Right lobe of liver (tissue), 6 donors: ENCODE measurements around the gene CXCR6. TPM values are rescaled to one million over a fixed set of nuclear protein-coding genes. Genes with fewer than 3 reads are reported as not detected.
A peak's percentile ranks its signal among the peaks of the same experiment; 100 is the strongest.

ENCODE experiments used
- ATAC-seq, 4 donors: fragments of 200-7000 bp; cut with Tn5 transposase; one replicate each; pipeline ENCODE4 v1.9.1; 2020; ENCODE audit warnings: mild to moderate bottlenecking in 4 of 4, moderate library complexity in 4 of 4
- DNase-seq, 3 donors: peaks; one replicate each; pipeline ENCODE4 v3.0.0-alpha.2; 2020
- H3K27ac ChIP-seq, 3 donors: fragments of 200-600 bp; one replicate each; pipeline ENCODE4 v1.8.0; 2022
- H3K27me3 ChIP-seq, 2 donors: fragments of 200-600 bp; one replicate each; pipeline ENCODE4 v1.8.0; 2022
- H3K36me3 ChIP-seq, 4 donors: fragments of 200-600 bp; sonication (generic) in 1 of 4; one replicate each; pipeline versions ENCODE4 v1.5.1 to v1.8.0; 2017 to 2022; ENCODE audit warnings: control low read depth in 1 of 4
- H3K4me1 ChIP-seq, 4 donors: fragments of 200-600 bp; sonication (generic) in 1 of 4; one replicate each; pipeline versions ENCODE4 v1.5.1 to v1.8.0; 2017 to 2022; ENCODE audit warnings: control low read depth in 1 of 4
- H3K4me3 ChIP-seq, 3 donors: fragments of 200-600 bp; one replicate each; pipeline ENCODE4 v1.8.0; 2022
- H3K9me3 ChIP-seq, 4 donors: fragments of 200-600 bp; sonication (generic) in 1 of 4; one replicate each; pipeline versions ENCODE4 v1.5.1 to v1.8.0; 2017 to 2022; ENCODE audit warnings: control low read depth in 1 of 4
- CTCF ChIP-seq, 4 donors: fragments of 200-600 bp in 3 of 4; fragments of 450-650 bp in 1 of 4; IDR thresholded peaks; one replicate each; pipeline versions ENCODE4 v1.5.1 to v1.8.0; 2016 to 2022; ENCODE audit warnings: antibody characterized with exemption in 4 of 4, mild to moderate bottlenecking in 2 of 4
- POLR2A ChIP-seq: fragments of 450-650 bp; IDR thresholded peaks from one replicate; pipeline ENCODE4 v1.6.1; 2017; ENCODE audit warnings: antibody characterized with exemption, mild to moderate bottlenecking
- WGBS: methylation state at CpG from one replicate; pipeline ENCODE4 v1.1.6; 2018; ENCODE audit warnings: low coverage, low lambda C conversion rate; ENCODE audit not compliant: insufficient coverage; ENCODE audit errors: missing lambda C conversion rate; 5-methylcytosine and 5-hydroxymethylcytosine counted together
- intact Hi-C, 2 donors: fragments of 100-400 bp; cut with DNase I; formaldehyde crosslinking; loops; one replicate each; pipeline versions ENCODE4 v1.11.2 to v1.14.1; 2022
- total RNA-seq, 6 experiments: library from RNA; depleted of rRNA in 2 of 6; stranded (reverse); fragments of >200 nt in 2 of 6; fragmentation: NEBNext Ultra II Directional in 3 of 6; extraction: Animal tissue kit (Norgen Biotek cat#: 25700) in 3 of 6; gene quantifications; one replicate each; pipeline versions ENCODE4 v1.1.0 to v1.2.4, GENCODE V29; 2016 to 2023
- donor health status: DM: no; HTN: yes; CAD: no.
- donor health status: DM: no; HTN: no; CAD: no.
- donor health status: DM: no; HTN: no; CAD: no.
- donor health status: DM: no; HTN: yes; CAD: no.
- donor health status: DM: no; HTN: yes; CAD: no.

The CXCR6 gene
- total RNA-seq, 6 experiments from 2014 or later: 0.37 to 1.4 (median 0.76) TPM; not detected in 1

DNA sequence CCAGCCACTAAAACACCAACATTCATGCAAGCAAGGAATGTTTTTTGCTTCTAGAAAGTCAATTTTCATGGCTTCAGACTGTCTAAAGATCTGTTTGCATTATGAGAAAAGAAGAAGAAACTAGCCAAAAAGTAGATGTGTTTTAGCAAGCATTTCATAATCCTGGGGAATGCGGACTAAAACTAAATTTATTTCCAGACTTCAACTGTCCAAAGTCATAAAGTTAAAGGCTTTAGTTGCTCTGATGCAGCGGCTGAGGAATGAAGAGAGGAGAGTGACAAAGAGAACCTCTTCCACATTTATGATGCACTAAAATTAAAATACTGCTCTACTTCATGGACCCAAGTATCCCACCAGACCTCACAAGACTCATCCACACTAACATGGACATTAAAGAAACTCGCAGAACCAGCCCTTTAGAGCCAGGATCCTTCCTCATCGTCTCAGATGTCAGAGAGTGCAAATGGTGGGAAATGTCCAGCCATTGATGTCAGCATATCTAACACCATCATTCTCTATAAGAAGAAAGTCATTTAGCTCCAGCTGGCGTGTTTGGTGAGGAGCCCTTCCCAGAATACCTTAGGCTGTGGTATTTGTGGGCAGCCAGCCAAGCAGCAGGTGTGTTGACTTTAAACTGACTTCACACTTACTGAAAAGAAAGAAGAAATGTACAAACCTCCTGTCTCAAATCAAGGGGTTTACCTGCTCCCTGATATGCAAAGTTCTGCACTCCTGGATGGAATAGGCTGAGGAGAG is 34.9 kb downstream of the CXCR6 start:
- H3K36me3 ChIP-seq: peaks cover 4 to 71% (median 13%) of the 10 kb centered on the region in 4 donors
- H3K27me3 ChIP-seq: no peaks in the 10 kb centered on the region
- no peaks in the 10 kb centered on the region for H3K9me3 ChIP-seq
- no peak for DNase-seq
- TF ChIP-seq CTCF (IDR thresholded peaks at IDR 0.05) (no peak), POLR2A (no peak)
- 97% methylated on average over 2 of the region's 5 CpGs for WGBS
- H3K27ac ChIP-seq: no peak overlapping the region
- peak in 2 of 4 donors; percentile 11 to 32 for ATAC-seq
- H3K4me1 ChIP-seq: no peaks in the 10 kb centered on the region
- intact Hi-C loops: no loop called here
- no peak overlapping the region for H3K4me3 ChIP-seq

DNA sequence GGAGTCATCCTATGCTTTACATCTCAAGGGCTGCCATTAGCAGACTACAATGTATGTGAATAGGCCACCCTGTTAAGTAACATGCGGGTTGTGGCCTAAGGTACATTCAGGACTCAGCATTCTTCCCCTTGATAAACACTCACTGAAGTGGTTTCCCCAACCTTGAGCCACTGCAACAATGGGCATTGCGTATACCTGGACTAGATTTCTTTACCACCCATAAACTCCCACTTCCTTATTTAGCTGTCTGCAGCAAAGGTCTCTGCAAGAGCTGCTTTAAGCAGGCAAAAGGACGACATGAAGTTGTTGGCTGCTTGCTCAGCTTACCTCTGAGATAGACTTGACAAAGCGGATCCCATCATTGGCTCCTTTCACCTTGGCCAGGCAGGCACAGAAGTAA is 36.1 kb downstream of the CXCR6 start:
- no peaks in the 10 kb centered on the region for H3K9me3 ChIP-seq
- ATAC-seq (no peak), DNase-seq (no peak)
- WGBS: 93% methylated on average over 3 of the region's 4 CpGs
- TF ChIP-seq CTCF (IDR thresholded peaks at IDR 0.05) (no peak), POLR2A (no peak)
- no peak overlapping the region for H3K4me3 ChIP-seq
- intact Hi-C loops: no loop called here
- H3K27ac ChIP-seq: no peak overlapping the region
- H3K4me1 ChIP-seq: peaks cover 0 to 5% (median under 1%) of the 10 kb centered on the region in 4 donors
- H3K27me3 ChIP-seq: no peaks in the 10 kb centered on the region
- peaks cover 4 to 76% (median 15%) of the 10 kb centered on the region in 4 donors for H3K36me3 ChIP-seq

- WGBS: 81% methylated on average over 7 of the region's 7 CpGs
- Histone ChIP-seq H3K36me3 (peaks cover 4 to 71% (median 15%) of the 10 kb centered on the region in 4 donors), H3K9me3 (no peaks in the 10 kb centered on the region), H3K4me1 (peaks cover 0 to 13% (median 6%) of the 10 kb centered on the region in 4 donors), H3K27ac (no peak overlapping the region), H3K4me3 (no peak overlapping the region), H3K27me3 (no peaks in the 10 kb centered on the region)
- DNase-seq (no peak), ATAC-seq (no peak)
- TF ChIP-seq CTCF (IDR thresholded peaks at IDR 0.05) (no peak), POLR2A (no peak)
- intact Hi-C loops: no loop called here
These were observed 37.1 kb downstream of the CXCR6 start for GRCh38 chr3:45980229-45980813.

DNA sequence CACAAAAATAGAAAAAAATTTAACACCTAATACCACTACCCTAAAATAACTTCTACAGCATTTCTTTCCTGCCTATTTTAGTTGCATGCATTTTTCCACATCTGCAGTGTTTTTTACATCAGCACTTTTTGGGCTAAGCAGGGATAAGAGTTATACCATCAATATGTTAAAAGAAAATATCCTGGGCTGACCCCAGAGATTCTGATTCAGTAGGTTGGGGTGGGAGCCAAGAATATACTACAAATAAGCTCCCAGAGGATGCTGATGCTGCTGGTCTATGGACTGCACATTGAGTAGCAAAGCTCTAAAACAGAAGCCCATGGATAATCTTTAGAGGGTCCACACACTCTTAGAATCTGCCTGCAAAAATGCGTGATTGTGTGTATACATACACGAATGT is 37.6 kb downstream of the CXCR6 start:
- H3K36me3 ChIP-seq: peaks cover 4 to 66% (median 15%) of the 10 kb centered on the region in 4 donors
- H3K4me1 ChIP-seq: peaks cover 0 to 18% (median 8%) of the 10 kb centered on the region in 4 donors
- no peak for DNase-seq
- intact Hi-C loops: no loop called here
- 61% methylated on average over 2 of the region's 2 CpGs for WGBS
- H3K4me3 ChIP-seq: no peak overlapping the region
- no peak overlapping the region for H3K27ac ChIP-seq
- no peaks in the 10 kb centered on the region for H3K27me3 ChIP-seq
- no peaks in the 10 kb centered on the region for H3K9me3 ChIP-seq
- ATAC-seq: no peak
- TF ChIP-seq POLR2A (no peak), CTCF (IDR thresholded peaks at IDR 0.05) (no peak)
